CD4-positive, alpha-beta T cell (primary cell): ENCODE results near the gene SRMS. TPM values are rescaled to one million over a fixed set of nuclear protein-coding genes. Genes with fewer than 3 reads are reported as not detected.

Experiments used
- ATAC-seq: fragments of 200-7000 bp; cut with Tn5 transposase; one replicate; pipeline ENCODE4 v1.10.0; 2022; ENCODE audit warnings: mild to moderate bottlenecking; ENCODE audit not compliant: poor library complexity
- CTCF ChIA-PET: fragments of 350-600 bp; sonication (Branson Sonifier 250); formaldehyde crosslinking; loops from one replicate; lab custom pipeline; 2021; ENCODE audit warnings: antibody characterized with exemption, inconsistent platforms; lab: Charles Lee
- POLR2A ChIA-PET: fragments of 350-600 bp; sonication (Branson Sonifier 250); formaldehyde crosslinking; loops from one replicate; lab custom pipeline; 2021; ENCODE audit warnings: antibody characterized with exemption, inconsistent platforms; lab: Charles Lee
- DNase-seq, 14 experiments: peaks; one replicate each; pipeline ENCODE4 v3.0.0-alpha.2; 2013 to 2020; ENCODE audit warnings: mixed read lengths in 2 of 14
- H3K27ac ChIP-seq, 2 donors: one replicate each; pipeline versions ENCODE4 v1.5.1 to v1.7.0; 2013; ENCODE audit warnings: low read length in 2 of 2, low read depth in 1 of 2, mild to moderate bottlenecking in 1 of 2
- H3K27me3 ChIP-seq, 2 experiments: 1 replicate in 1 of 2; 2 replicates in 1 of 2; pipeline versions ENCODE4 v1.6.1 to v1.7.0; 2013; ENCODE audit warnings: low read length in 2 of 2, control low read depth in 1 of 2, mild to moderate bottlenecking in 1 of 2, moderate library complexity in 1 of 2; ENCODE audit not compliant: insufficient read depth in 2 of 2, control insufficient read depth in 1 of 2
- H3K36me3 ChIP-seq: one replicate; pipeline ENCODE4 v1.6.1; 2013; ENCODE audit warnings: low read length, control low read depth; ENCODE audit not compliant: insufficient read depth
- H3K4me1 ChIP-seq: one replicate; pipeline ENCODE4 v1.6.1; 2013; ENCODE audit warnings: low read length, control low read depth; ENCODE audit not compliant: insufficient read depth
- H3K4me3 ChIP-seq: one replicate; pipeline ENCODE4 v1.5.1; 2013; ENCODE audit warnings: mild to moderate bottlenecking, low read length, moderate library complexity
- H3K9me3 ChIP-seq, 2 experiments: 1 replicate in 1 of 2; 2 replicates in 1 of 2; pipeline versions ENCODE4 v1.6.1 to v1.7.0; 2013; ENCODE audit warnings: low read length in 2 of 2, mild to moderate bottlenecking in 2 of 2, control low read depth in 1 of 2, moderate library complexity in 1 of 2; ENCODE audit not compliant: control insufficient read depth in 1 of 2, insufficient read depth in 1 of 2
- H3K27ac Mint-ChIP-seq: one replicate; pipeline ENCODE4 v1.8.0; 2020; ENCODE audit warnings: mixed read lengths
- H3K27me3 Mint-ChIP-seq: one replicate; pipeline ENCODE4 v1.8.0; 2021; ENCODE audit warnings: mixed read lengths
- H3K36me3 Mint-ChIP-seq: one replicate; pipeline ENCODE4 v1.8.0; 2021; ENCODE audit warnings: low read depth, mixed read lengths
- H3K4me1 Mint-ChIP-seq: one replicate; pipeline ENCODE4 v1.8.0; 2021; ENCODE audit warnings: low read depth, mixed read lengths
- H3K4me3 Mint-ChIP-seq: one replicate; pipeline ENCODE4 v1.8.0; 2020; ENCODE audit warnings: mild to moderate bottlenecking, mixed read lengths
- H3K9me3 Mint-ChIP-seq: one replicate; pipeline ENCODE4 v1.8.0; 2020; ENCODE audit warnings: mixed read lengths
- intact Hi-C, 2 experiments: fragments of 100-400 bp; cut with DNase I in 1 of 2; cut with micrococcal nuclease in 1 of 2; formaldehyde crosslinking; loops; one replicate each; pipeline versions ENCODE4 v1.15.1 to v1.9.0; 2023 to 2025; cut with DNase I, micrococcal nuclease
- polyA plus RNA-seq, 2 donors: library from polyadenylated mRNA; unstranded; fragments of 120-200 nt; gene quantifications; one replicate each; pipeline ENCODE4 v1.2.1, GENCODE V29; 2013
- total RNA-seq, 174 experiments: library from RNA in 2 of 174; stranded (reverse) in 2 of 174; gene quantifications; one replicate each; pipeline ENCODE4 v1.2.3 and lab custom pipeline; 2021 to 2026
- TF ChIP-seq, protein P1 (sequence below): fragments of 200-600 bp; IDR thresholded peaks from one replicate; pipeline ENCODE4 v1.8.0; 2022; ENCODE audit warnings: antibody characterized with exemption, mild to moderate bottlenecking

The SRMS gene, protein sequence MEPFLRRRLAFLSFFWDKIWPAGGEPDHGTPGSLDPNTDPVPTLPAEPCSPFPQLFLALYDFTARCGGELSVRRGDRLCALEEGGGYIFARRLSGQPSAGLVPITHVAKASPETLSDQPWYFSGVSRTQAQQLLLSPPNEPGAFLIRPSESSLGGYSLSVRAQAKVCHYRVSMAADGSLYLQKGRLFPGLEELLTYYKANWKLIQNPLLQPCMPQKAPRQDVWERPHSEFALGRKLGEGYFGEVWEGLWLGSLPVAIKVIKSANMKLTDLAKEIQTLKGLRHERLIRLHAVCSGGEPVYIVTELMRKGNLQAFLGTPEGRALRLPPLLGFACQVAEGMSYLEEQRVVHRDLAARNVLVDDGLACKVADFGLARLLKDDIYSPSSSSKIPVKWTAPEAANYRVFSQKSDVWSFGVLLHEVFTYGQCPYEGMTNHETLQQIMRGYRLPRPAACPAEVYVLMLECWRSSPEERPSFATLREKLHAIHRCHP
- total RNA-seq (not detected), total RNA-seq (lab: John Stamatoyannopoulos, UW) (0 to 0.61 (median 0) reads per million in 172 experiments)
- polyA plus RNA-seq (2013, experiment 1 of 2): 0.04 TPM
- 0.04 TPM for polyA plus RNA-seq (2013, experiment 2 of 2)

DNA sequence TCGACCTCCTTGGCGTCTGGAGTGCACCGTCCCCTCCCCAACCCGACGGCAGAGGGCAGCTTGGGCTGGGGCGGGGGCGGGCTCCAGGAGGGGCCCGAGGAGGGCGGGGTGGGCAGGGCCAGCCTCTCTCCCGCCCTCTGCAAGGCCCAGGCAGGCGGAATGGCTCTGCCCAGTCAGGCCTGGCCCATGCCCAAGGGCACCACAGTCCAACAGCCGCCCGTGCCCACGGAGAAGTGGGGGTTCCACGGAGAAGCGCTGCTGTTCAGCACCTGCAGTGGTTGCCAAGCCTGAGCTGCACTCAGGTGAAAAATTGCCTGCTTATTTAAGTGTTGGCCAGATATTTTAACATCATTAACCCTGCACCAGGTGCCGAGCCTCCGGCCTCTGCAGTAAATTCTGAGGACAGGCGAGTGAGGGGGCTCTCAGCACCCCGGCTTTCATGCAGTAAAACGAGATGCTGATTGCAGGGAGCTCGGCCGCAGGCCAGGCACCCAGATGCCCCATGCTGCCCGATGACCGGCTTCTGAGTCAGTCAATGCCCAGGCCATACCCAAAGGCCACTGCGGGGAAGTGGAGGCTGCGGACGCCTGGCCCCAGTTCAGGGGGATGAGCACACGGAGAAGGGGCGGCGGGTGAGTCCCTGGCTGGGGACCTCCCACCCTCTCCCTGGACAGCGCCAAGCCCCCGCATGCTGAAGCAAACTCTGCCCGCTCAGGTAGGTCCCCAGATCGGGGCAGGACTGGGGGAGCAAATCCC, at the start of gene SRMS:
TSS of gene SRMS (minus strand) at position 25 of the 756 bp plus-strand sequence. CDS start 286 bp downstream, outside the sequence.
- no peaks in the 10 kb centered on the region for H3K9me3 Mint-ChIP-seq
- POLR2A ChIA-PET: no interaction called here
- ATAC-seq: no peak
- intact Hi-C loops: no loop called here
- H3K27ac ChIP-seq: no peak within 1 kb of the TSS
- H3K27me3 ChIP-seq: peaks cover 3 to 5% of the 10 kb centered on the region in 2 experiments
- H3K27ac Mint-ChIP-seq: no peak within 1 kb of the TSS
- H3K4me3 Mint-ChIP-seq: no peak within 1 kb of the TSS
- no peak within 1 kb of the TSS for H3K4me3 ChIP-seq
- TF ChIP-seq, protein P1, sequence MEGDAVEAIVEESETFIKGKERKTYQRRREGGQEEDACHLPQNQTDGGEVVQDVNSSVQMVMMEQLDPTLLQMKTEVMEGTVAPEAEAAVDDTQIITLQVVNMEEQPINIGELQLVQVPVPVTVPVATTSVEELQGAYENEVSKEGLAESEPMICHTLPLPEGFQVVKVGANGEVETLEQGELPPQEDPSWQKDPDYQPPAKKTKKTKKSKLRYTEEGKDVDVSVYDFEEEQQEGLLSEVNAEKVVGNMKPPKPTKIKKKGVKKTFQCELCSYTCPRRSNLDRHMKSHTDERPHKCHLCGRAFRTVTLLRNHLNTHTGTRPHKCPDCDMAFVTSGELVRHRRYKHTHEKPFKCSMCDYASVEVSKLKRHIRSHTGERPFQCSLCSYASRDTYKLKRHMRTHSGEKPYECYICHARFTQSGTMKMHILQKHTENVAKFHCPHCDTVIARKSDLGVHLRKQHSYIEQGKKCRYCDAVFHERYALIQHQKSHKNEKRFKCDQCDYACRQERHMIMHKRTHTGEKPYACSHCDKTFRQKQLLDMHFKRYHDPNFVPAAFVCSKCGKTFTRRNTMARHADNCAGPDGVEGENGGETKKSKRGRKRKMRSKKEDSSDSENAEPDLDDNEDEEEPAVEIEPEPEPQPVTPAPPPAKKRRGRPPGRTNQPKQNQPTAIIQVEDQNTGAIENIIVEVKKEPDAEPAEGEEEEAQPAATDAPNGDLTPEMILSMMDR: no peak
- peaks cover 14% of the 10 kb centered on the region for H3K4me1 Mint-ChIP-seq
- H3K27me3 Mint-ChIP-seq: no peaks in the 10 kb centered on the region
- H3K9me3 ChIP-seq: no peaks in the 10 kb centered on the region
- H3K36me3 ChIP-seq: no peaks in the 10 kb centered on the region
- CTCF ChIA-PET: no interaction called here
- peaks cover 19% of the 10 kb centered on the region for H3K4me1 ChIP-seq
- DNase-seq: no peak
- H3K36me3 Mint-ChIP-seq: no peaks in the 10 kb centered on the region

DNA sequence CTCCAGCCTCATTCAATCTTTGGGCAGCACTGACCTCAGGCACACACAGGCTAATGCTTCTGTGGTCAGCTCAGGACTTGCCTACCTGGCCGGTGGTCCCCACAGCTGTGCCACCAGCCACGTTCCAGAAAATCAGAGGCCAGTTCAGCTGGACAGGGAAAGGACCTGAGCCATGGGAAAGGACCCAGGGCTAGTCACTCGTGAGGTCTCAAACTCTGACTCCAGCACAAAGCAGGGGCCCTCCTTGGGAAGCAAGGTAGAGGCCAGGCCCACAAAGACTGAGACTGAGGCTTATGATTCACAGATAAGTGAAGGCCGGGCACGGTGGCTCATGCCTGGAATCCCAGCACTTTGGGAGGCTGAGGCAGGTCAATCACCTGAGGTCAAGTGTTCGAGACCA, 48.9 kb upstream of the SRMS start:
- Histone ChIP-seq H3K4me3 (no peak overlapping the region), H3K27me3 (no peaks in the 10 kb centered on the region), H3K4me1 (peaks cover 3% of the 10 kb centered on the region), H3K9me3 (peaks cover 0 to 1% of the 10 kb centered on the region in 2 experiments), H3K36me3 (peaks cover 66% of the 10 kb centered on the region), H3K27ac (no peak overlapping the region)
- Mint-ChIP-seq H3K9me3 (no peaks in the 10 kb centered on the region), H3K4me3 (no peak overlapping the region), H3K27ac (no peak overlapping the region), H3K27me3 (no peaks in the 10 kb centered on the region), H3K36me3 (peaks cover 69% of the 10 kb centered on the region), H3K4me1 (no peaks in the 10 kb centered on the region)
- intact Hi-C loops: no loop called here
- ATAC-seq (no peak), DNase-seq (no peak)
- POLR2A ChIA-PET: interaction anchor here (0.7 kb wide), 1 partner anchor 45 kb away, joined by 3 read pairs; no protein-coding TSS in a partner anchor
- TF ChIP-seq, protein P1: no peak
- CTCF ChIA-PET: no interaction called here

DNA sequence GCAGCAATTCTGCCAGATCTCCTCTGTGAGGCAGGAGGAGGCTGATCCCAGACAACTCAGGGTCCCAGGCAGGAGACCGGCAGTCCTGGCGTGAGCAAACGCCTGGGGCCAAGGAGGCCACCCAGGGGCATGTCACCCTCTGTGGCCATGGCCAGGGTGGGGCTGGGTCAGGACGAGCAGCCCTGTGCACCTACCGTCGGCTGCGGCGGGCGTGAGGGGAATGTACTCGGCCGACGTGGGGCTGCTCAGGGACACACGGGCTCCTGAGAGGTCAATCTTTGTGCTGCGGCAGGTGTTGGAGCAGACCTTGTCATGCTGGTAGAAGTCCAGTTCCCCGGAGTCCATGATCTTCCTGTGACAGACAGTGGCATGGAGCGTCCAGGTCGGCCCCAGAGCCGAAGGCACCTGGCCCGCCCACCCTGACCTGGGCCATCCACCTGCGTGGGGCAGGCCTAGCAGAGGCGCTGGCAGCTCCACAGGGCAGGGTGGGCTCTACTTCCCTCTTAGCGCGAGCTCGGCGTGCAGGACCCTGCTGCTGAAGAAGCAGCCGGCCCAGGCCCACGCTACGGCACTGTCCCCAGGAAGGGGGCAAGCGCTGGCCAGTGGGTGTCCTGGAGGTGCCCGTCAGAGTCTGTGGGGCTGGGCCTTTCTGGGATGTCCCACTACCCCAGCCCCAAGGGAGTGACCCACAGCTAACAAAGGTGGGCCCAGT, 48.0 kb upstream of the SRMS start:
- H3K27me3 Mint-ChIP-seq: no peaks in the 10 kb centered on the region
- H3K27ac Mint-ChIP-seq: no peak overlapping the region
- ChIA-PET POLR2A (interaction anchor here (0.6 kb wide), 1 partner anchor 412 kb away, joined by 5 read pairs; no protein-coding TSS in a partner anchor), CTCF (no interaction called here)
- no peak for ATAC-seq
- peaks cover 70% of the 10 kb centered on the region for H3K36me3 Mint-ChIP-seq
- peaks cover under 1% of the 10 kb centered on the region for H3K4me1 ChIP-seq
- H3K27ac ChIP-seq: no peak overlapping the region
- H3K36me3 ChIP-seq: peaks cover 67% of the 10 kb centered on the region
- TF ChIP-seq, protein P1: no peak
- no peak overlapping the region for H3K4me3 Mint-ChIP-seq
- H3K9me3 Mint-ChIP-seq: no peaks in the 10 kb centered on the region
- intact Hi-C loops: no loop called here
- no peaks in the 10 kb centered on the region for H3K9me3 ChIP-seq
- no peaks in the 10 kb centered on the region for H3K4me1 Mint-ChIP-seq
- no peaks in the 10 kb centered on the region for H3K27me3 ChIP-seq
- H3K4me3 ChIP-seq: no peak overlapping the region
- DNase-seq: no peak
